A549 treated with ZK216348 at 1 μM for 4 hours (cell line): ENCODE data around the gene APPL2. TPM values are rescaled to one million over a fixed set of nuclear protein-coding genes. Genes with fewer than 3 reads are reported as not detected.

ENCODE experiments used
- total RNA-seq: library from RNA; stranded (reverse); fragments of 200-300 nt; extraction: Qiagen RNA extraction; gene quantifications from 5 replicates; pipeline ENCODE4 v1.2.3, GENCODE V29; 2022; ENCODE audit warnings: low read depth

APPL2 gene
- 17.8 to 38.3 TPM (median 20.0 TPM) in 5 replicates for total RNA-seq

GRCh38 chr12:105235732-105236476 lies at the start of gene APPL2:
APPL2 (minus strand) TSS chr12:105236174; CDS start chr12:105236012, 162 bp downstream.

Other genes starting within 250 kb of the APPL2 start
- gene NOPCHAP1, start 249.9 kb downstream of the APPL2 start, total RNA-seq = 29.2 to 46.8 TPM (median 31.2 TPM) in 5 replicates
- gene ALDH1L2, start 151.7 kb downstream of the APPL2 start, total RNA-seq = 2.1 to 3.7 TPM (median 3.4 TPM) in 5 replicates
- 19.4 to 25.4 TPM (median 23.8 TPM) in 5 replicates for gene WASHC4, start 128.4 kb downstream of the APPL2 start, total RNA-seq
- gene C12orf75, start 94.5 kb upstream of the APPL2 start, total RNA-seq = 115 to 186 TPM (median 120 TPM) in 5 replicates